Neural cell (in vitro differentiated cells): ENCODE data around the gene SYCE3.

ENCODE experiments used
- EP300 ChIP-seq: fragments of 450-650 bp; conservative IDR thresholded peaks from 2 replicates; pipeline ENCODE4 v1.6.1; 2014; ENCODE audit warnings: antibody characterized with exemption, mild to moderate bottlenecking, moderate library complexity; ENCODE audit not compliant: poor library complexity, severe bottlenecking
- EZH2 ChIP-seq: fragments of 200-600, 300-800 bp; shearing (Covaris generic), sonication (generic); IDR thresholded peaks from 2 replicates; pipeline ENCODE4 v1.6.1; 2014; ENCODE audit warnings: antibody characterized with exemption, low read length, borderline replicate concordance, mild to moderate bottlenecking; ENCODE audit not compliant: insufficient read depth, poor library complexity, severe bottlenecking
- POLR2AphosphoS5 ChIP-seq: IDR thresholded peaks from 2 replicates; pipeline ENCODE4 v1.6.1; 2012
- RAD21 ChIP-seq: fragments of 450-650 bp; conservative IDR thresholded peaks from 2 replicates; pipeline ENCODE4 v1.6.1; 2014; ENCODE audit warnings: antibody characterized with exemption, mild to moderate bottlenecking, moderate library complexity
- REST ChIP-seq: IDR thresholded peaks from 2 replicates; pipeline ENCODE4 v1.6.1; 2012; ENCODE audit warnings: borderline replicate concordance
- TAF1 ChIP-seq: IDR thresholded peaks from 2 replicates; pipeline ENCODE4 v1.6.1; 2012; ENCODE audit warnings: low read depth
- TF ChIP-seq, protein P1 (sequence below): fragments of 450-650 bp; IDR thresholded peaks from 2 replicates; pipeline ENCODE4 v1.5.1; 2014; ENCODE audit warnings: antibody characterized with exemption, mild to moderate bottlenecking, moderate library complexity; ENCODE audit not compliant: poor library complexity, severe bottlenecking

DNA sequence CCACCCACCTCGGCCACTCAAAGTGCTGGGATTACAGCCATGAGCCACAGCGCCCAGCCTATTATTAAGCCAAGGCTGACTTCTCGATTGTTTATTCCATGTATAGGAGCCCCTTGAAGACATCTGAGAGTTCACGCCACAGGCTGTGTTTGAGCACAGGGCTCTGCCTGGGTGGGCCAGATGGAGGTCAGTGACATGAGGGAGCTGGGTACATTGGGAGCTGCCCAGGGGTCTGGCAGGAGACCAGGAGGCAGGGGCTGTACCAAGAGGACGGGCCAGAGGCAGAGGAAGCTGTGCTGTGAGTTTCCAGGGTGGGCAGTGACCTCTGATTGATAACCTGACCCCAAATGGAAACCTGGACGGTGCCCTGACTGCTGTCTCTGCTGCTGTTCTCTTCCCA is 60.6 kb downstream of the SYCE3 start:
- TF ChIP-seq, protein P1, sequence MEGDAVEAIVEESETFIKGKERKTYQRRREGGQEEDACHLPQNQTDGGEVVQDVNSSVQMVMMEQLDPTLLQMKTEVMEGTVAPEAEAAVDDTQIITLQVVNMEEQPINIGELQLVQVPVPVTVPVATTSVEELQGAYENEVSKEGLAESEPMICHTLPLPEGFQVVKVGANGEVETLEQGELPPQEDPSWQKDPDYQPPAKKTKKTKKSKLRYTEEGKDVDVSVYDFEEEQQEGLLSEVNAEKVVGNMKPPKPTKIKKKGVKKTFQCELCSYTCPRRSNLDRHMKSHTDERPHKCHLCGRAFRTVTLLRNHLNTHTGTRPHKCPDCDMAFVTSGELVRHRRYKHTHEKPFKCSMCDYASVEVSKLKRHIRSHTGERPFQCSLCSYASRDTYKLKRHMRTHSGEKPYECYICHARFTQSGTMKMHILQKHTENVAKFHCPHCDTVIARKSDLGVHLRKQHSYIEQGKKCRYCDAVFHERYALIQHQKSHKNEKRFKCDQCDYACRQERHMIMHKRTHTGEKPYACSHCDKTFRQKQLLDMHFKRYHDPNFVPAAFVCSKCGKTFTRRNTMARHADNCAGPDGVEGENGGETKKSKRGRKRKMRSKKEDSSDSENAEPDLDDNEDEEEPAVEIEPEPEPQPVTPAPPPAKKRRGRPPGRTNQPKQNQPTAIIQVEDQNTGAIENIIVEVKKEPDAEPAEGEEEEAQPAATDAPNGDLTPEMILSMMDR = no peak
- TF ChIP-seq POLR2AphosphoS5 (no peak), EP300 (no peak), REST (no peak), EZH2 (no peak), TAF1 (no peak), RAD21 (no peak)
